Brain microvascular endothelial cell (primary cell): ENCODE measurements around the gene PTPN6.

Source experiments
- DNase-seq: peaks from one replicate; pipeline ENCODE4 v3.0.0-alpha.2; 2020
- H3K27ac ChIP-seq: fragments of 250-450 bp; sonication (Bioruptor Pico); 2 replicates; pipeline ENCODE4 v1.5.1; 2020; ENCODE audit warnings: mild to moderate bottlenecking, moderate library complexity
- H3K27me3 ChIP-seq: fragments of 250-450 bp; sonication (Bioruptor Pico); replicated peaks from 2 replicates; pipeline ENCODE4 v1.5.1; 2020; ENCODE audit warnings: mild to moderate bottlenecking
- H3K36me3 ChIP-seq: fragments of 250-450 bp; sonication (Bioruptor Pico); replicated peaks from 2 replicates; pipeline ENCODE4 v1.5.1; 2020; ENCODE audit warnings: mild to moderate bottlenecking
- H3K4me3 ChIP-seq: 2 replicates; pipeline ENCODE4 v1.5.1; 2011; ENCODE audit warnings: low read depth, mild to moderate bottlenecking, control low read depth, low read length, moderate library complexity
- in situ Hi-C: cut with HindIII; loops from 2 replicates; pipeline ENCODE4 v1.10.0; 2017; ENCODE audit warnings: low sequenced_read_pairs, low pct_ligation_motif_present
- TF ChIP-seq, protein P1 (sequence below): IDR thresholded peaks from 2 replicates; pipeline ENCODE4 v1.5.1; 2011; ENCODE audit warnings: low read depth, mild to moderate bottlenecking, moderate library complexity, low read length, control low read depth, inconsistent platforms; ENCODE audit errors: missing control alignments

PTPN6 gene

DNA sequence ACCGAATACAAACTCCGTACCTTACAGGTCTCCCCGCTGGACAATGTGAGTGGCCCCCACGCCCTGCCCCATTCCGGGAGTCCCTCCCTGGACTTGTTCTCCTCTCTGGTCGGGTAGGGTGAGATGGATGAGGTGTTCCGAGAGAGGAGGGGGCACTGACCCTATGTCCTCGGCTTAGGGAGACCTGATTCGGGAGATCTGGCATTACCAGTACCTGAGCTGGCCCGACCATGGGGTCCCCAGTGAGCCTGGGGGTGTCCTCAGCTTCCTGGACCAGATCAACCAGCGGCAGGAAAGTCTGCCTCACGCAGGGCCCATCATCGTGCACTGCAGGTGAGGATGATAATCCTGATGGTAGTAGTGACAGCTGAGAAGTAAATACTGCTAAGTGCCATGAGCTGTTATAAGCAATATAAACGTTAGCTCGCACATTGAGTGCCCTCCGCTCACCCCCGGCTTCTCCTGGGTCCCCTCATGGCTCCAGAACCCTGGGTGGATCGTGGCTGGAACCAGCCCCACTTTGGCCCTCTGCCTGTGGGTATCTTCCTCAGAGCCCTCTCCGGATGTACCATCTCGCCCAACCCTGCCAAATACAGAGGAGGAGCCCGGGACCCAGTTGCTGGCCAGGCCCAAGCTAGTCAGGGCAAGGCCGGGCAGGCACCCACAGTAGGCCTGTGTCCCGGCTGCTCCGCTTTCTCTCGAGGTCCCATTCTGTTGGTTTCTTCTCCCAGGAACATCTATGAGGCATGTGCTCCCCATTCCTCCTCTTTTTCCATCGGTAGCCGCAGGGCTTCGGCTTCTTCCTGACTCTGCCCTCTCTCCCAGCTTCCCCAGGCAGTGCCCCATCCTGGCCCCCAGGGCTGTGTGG, 6.8 kb downstream of the PTPN6 start:
- no peaks in the 10 kb centered on the region for H3K36me3 ChIP-seq
- H3K27me3 ChIP-seq = no peaks in the 10 kb centered on the region
- no peak overlapping the region for H3K27ac ChIP-seq
- no peak for DNase-seq
- TF ChIP-seq, protein P1, sequence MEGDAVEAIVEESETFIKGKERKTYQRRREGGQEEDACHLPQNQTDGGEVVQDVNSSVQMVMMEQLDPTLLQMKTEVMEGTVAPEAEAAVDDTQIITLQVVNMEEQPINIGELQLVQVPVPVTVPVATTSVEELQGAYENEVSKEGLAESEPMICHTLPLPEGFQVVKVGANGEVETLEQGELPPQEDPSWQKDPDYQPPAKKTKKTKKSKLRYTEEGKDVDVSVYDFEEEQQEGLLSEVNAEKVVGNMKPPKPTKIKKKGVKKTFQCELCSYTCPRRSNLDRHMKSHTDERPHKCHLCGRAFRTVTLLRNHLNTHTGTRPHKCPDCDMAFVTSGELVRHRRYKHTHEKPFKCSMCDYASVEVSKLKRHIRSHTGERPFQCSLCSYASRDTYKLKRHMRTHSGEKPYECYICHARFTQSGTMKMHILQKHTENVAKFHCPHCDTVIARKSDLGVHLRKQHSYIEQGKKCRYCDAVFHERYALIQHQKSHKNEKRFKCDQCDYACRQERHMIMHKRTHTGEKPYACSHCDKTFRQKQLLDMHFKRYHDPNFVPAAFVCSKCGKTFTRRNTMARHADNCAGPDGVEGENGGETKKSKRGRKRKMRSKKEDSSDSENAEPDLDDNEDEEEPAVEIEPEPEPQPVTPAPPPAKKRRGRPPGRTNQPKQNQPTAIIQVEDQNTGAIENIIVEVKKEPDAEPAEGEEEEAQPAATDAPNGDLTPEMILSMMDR = no peak
- H3K4me3 ChIP-seq = no peak overlapping the region
- in situ Hi-C loops = no loop called here

DNA sequence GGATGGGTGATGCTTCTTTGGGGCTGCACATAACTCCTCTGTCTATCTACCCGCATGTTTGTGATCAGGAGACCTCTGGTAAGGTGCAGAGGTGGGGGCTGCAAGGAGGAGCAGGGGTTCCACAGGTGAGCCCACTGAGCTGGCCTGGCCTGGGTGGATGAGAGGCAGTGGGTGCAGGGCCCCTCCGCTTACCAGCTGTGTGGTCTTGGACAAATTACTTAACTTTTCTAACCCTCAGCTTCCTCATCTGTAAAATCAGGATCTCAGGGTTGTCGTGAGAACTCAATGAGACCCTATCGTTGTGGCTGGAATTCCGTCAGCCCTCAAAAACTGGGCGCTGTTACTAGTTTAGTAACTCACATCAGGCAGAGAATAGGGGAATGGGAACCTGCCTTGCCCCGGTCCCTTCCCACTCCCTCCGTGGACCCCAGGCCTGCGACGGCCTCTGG, 7.5 kb downstream of the PTPN6 start:
- Histone ChIP-seq H3K27ac (no peak overlapping the region), H3K4me3 (no peak overlapping the region), H3K27me3 (no peaks in the 10 kb centered on the region), H3K36me3 (no peaks in the 10 kb centered on the region)
- TF ChIP-seq, protein P1 = no peak
- in situ Hi-C loops = no loop called here
- no peak for DNase-seq

DNA sequence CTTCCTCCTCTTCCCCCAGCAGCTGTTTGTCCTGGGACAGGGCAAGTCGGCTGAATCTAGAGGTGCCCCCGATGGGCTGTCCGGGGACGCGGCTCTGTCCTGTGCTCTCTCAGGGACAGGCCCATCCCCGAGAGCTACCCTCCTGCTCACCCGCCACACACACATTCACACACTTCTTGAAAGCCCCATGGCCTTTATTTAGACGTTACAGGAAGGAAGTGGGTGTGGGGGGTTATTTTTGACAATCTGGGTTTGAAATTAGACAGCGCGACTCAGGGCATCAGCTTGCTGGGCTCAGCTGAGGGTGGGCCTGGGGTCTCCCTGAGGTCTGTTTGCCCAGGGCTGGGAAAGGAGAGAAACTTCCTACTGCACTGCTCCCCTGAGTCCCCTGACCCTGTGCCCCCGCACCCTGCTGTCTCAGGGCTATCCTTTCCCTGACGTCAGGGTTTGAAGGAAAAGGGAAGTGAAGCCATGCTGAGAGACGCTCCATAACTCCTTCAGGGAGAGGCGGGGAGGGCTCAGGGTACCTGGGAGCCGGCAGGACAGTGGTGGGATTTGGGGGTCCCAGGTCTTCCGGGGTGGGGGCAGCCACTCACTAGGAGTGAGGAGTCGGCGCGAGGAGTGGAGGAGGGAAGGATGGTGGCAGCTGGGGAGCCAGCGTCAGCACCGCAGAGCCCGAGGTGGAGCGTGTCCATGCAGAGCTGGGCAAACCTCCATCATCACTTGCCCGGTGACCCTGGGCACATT, 8.1 kb downstream of the PTPN6 start:
- no peak overlapping the region for H3K4me3 ChIP-seq
- H3K27ac ChIP-seq = no peak overlapping the region
- in situ Hi-C loops = no loop called here
- no peaks in the 10 kb centered on the region for H3K36me3 ChIP-seq
- TF ChIP-seq, protein P1 = no peak
- no peaks in the 10 kb centered on the region for H3K27me3 ChIP-seq
- DNase-seq = no peak

DNA sequence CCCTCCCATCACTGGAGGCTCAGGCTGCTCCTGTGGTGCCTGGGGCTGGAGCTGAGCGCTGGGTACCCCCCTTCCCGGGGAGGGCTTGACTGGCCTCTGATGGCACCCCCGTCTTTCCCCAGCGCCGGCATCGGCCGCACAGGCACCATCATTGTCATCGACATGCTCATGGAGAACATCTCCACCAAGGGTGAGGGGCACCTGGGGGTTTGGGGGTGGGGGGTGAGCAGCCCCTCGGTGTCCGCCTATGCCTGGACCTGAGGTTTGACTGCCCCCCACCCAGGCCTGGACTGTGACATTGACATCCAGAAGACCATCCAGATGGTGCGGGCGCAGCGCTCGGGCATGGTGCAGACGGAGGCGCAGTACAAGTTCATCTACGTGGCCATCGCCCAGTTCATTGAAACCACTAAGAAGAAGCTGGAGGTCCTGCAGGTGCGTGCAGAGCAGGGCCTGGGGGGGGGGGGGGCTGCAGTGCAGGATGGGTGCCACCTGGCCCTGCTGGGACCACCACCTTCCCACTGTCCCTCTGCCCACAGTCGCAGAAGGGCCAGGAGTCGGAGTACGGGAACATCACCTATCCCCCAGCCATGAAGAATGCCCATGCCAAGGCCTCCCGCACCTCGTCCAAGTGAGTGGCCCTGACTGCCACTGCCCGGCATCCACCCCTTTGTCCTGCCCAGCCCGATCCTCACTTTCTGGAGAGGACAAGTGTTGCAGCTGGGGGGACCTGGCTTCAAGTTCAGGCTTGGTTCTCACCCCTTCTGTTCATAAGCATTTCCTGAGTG, 8.8 kb downstream of the PTPN6 start:
- H3K27me3 ChIP-seq = no peaks in the 10 kb centered on the region
- H3K36me3 ChIP-seq = peaks cover 6% of the 10 kb centered on the region
- in situ Hi-C loops = no loop called here
- no peak for DNase-seq
- no peak overlapping the region for H3K27ac ChIP-seq
- TF ChIP-seq, protein P1 = no peak
- no peak overlapping the region for H3K4me3 ChIP-seq

DNA sequence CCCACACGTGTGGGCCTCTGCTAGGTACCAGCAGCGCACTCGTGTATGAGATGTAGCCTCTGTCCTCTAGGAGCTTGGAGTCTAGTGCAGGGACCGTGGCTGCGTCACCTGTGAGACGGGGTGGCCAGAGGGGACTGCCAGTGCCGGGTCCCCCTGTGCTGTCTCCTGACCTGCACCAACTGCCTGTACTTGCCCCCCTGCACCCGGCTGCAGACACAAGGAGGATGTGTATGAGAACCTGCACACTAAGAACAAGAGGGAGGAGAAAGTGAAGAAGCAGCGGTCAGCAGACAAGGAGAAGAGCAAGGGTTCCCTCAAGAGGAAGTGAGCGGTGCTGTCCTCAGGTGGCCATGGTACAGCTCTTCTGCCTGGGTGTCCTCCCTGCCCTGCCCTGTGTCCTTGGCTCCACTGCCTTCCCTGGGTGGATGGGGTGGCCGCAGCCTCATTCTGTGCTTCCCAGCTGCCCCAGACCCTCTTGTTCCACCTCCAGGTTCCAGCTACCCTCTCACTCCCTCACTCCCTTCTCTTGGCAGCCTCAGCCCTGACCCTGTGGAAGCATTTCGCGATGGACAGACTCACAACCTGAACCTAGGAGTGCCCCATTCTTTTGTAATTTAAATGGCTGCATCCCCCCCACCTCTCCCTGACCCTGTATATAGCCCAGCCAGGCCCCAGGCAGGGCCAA, 9.6 kb downstream of the PTPN6 start:
- in situ Hi-C loops = no loop called here
- H3K36me3 ChIP-seq = peaks cover 12% of the 10 kb centered on the region
- H3K27ac ChIP-seq = no peak overlapping the region
- TF ChIP-seq, protein P1 = peak; percentile 44
- no peaks in the 10 kb centered on the region for H3K27me3 ChIP-seq
- DNase-seq = peak; percentile 29
- no peak overlapping the region for H3K4me3 ChIP-seq
